ENCODE measurements around the gene BAIAP3.

The BAIAP3 gene, protein sequence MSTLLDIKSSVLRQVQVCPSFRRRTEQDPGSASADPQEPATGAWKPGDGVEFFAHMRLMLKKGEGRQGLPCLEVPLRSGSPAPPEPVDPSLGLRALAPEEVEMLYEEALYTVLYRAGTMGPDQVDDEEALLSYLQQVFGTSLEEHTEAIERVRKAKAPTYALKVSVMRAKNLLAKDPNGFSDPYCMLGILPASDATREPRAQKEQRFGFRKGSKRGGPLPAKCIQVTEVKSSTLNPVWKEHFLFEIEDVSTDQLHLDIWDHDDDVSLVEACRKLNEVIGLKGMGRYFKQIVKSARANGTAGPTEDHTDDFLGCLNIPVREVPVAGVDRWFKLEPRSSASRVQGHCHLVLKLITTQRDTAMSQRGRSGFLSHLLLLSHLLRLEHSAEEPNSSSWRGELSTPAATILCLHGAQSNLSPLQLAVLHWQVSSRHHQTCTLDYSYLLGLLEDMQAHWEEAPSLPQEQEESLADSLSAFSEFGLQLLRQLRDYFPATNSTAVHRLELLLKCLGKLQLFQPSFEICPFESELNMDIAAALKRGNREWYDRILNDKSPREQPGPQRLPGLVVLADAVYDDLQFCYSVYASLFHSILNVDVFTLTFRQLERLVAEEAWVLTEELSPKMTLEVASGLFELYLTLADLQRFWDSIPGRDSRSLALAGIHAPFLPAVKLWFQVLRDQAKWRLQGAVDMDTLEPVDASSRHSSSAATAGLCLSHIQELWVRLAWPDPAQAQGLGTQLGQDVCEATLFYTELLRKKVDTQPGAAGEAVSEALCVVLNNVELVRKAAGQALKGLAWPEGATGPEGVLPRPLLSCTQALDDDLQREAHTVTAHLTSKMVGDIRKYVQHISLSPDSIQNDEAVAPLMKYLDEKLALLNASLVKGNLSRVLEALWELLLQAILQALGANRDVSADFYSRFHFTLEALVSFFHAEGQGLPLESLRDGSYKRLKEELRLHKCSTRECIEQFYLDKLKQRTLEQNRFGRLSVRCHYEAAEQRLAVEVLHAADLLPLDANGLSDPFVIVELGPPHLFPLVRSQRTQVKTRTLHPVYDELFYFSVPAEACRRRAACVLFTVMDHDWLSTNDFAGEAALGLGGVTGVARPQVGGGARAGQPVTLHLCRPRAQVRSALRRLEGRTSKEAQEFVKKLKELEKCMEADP

DNA sequence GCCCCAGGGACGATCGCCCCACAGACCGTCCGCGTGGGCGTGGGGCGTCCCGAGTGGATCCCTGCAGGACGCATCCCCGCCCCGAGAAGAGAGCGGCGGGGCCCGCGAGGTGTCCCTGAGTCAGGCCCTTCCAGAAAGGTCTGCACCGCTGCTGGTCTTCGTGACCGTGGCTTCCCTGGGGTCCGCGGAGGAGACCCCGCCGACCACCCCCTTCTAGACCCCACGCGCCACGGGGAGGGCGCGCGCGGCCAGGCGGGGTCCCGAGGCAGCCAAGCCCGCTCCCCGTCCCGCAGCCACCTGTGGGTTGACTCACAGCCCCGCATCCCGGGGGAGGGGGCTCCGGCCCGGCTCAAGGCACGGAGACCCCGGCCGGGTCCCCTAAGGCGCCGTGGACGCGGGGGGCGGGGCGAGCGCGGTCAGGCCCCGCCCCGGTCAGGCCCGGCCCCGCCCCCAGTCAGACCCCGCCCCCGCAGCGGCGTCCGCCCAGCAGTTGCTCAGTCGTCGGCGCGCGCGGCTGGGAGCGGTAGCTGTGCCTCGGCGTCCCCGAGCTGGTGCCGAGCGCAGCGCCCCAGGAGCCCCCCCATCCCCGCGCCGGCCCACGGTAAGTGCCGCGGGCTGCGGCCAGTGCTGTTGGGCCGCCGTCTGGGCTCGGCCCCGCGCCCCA lies at the start of gene BAIAP3:
Gene BAIAP3 (plus strand): TSS at position 497 of the 664 bp plus-strand sequence. CDS start 4,905 bp downstream, outside the sequence.
- Histone ChIP-seq H3K4me1 (ENCODE audit: insufficient read depth, low read length) (peaks cover 5% of the 10 kb centered on the region; the same call in 1 of the 2 replicates), H3K4me3 (ENCODE audit: low read length) (peak within 1 kb of the TSS; percentile 50; the same call in 1 of the 2 replicates), H3K9me3 (ENCODE audit: insufficient read depth, low read depth, low read length) (peaks cover 6% of the 10 kb centered on the region; the same call in 1 of the 2 replicates), H3K9ac (ENCODE audit: low read depth, low read length) (no peak within 1 kb of the TSS), H3K27ac (ENCODE audit: low read length) (no peak within 1 kb of the TSS), H3K27me3 (ENCODE audit: insufficient read depth, low read length) (peaks cover 64% of the 10 kb centered on the region), H3K36me3 (ENCODE audit: insufficient read depth, low read depth, low read length) (no peaks in the 10 kb centered on the region)

DNA sequence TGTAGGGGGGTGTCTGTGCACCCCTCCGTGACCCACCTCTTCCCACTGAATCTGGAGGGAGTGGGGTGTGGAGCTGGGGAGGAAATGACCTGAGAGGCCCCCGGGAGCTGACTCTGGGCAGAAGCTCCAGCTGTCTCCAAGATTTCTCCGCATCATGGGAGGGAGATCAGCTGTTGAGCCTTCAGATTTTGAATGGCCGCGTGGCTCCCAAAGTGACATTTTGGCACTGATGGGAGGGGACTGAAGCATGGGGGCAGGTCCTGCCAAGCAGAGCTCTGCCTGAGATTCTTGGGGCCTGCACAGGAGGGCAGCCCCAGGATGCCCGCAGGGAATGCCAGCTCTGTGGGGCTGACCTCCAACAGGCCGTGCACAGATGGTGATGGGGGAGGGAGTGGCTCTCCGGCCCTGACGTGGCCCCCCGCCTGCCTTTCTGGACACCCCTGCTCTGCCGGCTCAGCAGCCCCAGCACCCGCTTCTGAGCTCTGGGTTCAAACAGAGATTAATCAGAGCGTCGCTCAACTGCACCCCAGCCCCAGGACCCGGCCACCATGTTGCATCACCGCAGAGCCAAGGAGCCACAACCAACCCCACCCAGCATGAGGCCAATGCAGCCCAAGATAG lies 49.3 kb upstream of the BAIAP3 start:
- no peak overlapping the region for H3K4me3 ChIP-seq (ENCODE audit: low read length)
- no peak overlapping the region for H3K9ac ChIP-seq (ENCODE audit: low read depth, low read length)
- peaks cover 29% of the 10 kb centered on the region for H3K27me3 ChIP-seq (ENCODE audit: insufficient read depth, low read length)
- H3K27ac ChIP-seq (ENCODE audit: low read length) = no peak overlapping the region
- no peaks in the 10 kb centered on the region for H3K4me1 ChIP-seq (ENCODE audit: insufficient read depth, low read length)
- H3K9me3 ChIP-seq (ENCODE audit: insufficient read depth, low read depth, low read length) = no peaks in the 10 kb centered on the region
- H3K36me3 ChIP-seq (ENCODE audit: insufficient read depth, low read depth, low read length) = no peaks in the 10 kb centered on the region

- Histone ChIP-seq H3K4me3 (ENCODE audit: low read length) (no peak overlapping the region), H3K36me3 (ENCODE audit: insufficient read depth, low read depth, low read length) (no peaks in the 10 kb centered on the region), H3K4me1 (ENCODE audit: insufficient read depth, low read length) (peaks cover 6% of the 10 kb centered on the region; the same call in 1 of the 2 replicates), H3K27me3 (ENCODE audit: insufficient read depth, low read length) (peaks cover 47% of the 10 kb centered on the region), H3K27ac (ENCODE audit: low read length) (no peak overlapping the region), H3K9me3 (ENCODE audit: insufficient read depth, low read depth, low read length) (no peaks in the 10 kb centered on the region), H3K9ac (ENCODE audit: low read depth, low read length) (no peak overlapping the region)
Observed at GRCh38 chr16:1285669-1286512, 47.6 kb upstream of the BAIAP3 start.

- peaks cover 6% of the 10 kb centered on the region; the same call in 1 of the 2 replicates for H3K4me1 ChIP-seq (ENCODE audit: insufficient read depth, low read length)
- H3K9ac ChIP-seq (ENCODE audit: low read depth, low read length) = no peak overlapping the region
- H3K4me3 ChIP-seq (ENCODE audit: low read length) = no peak overlapping the region
- no peaks in the 10 kb centered on the region for H3K36me3 ChIP-seq (ENCODE audit: insufficient read depth, low read depth, low read length)
- H3K9me3 ChIP-seq (ENCODE audit: insufficient read depth, low read depth, low read length) = no peaks in the 10 kb centered on the region
- H3K27ac ChIP-seq (ENCODE audit: low read length) = no peak overlapping the region
- peaks cover 54% of the 10 kb centered on the region for H3K27me3 ChIP-seq (ENCODE audit: insufficient read depth, low read length)
Observed at GRCh38 chr16:1286513-1287094, 46.8 kb upstream of the BAIAP3 start.

DNA sequence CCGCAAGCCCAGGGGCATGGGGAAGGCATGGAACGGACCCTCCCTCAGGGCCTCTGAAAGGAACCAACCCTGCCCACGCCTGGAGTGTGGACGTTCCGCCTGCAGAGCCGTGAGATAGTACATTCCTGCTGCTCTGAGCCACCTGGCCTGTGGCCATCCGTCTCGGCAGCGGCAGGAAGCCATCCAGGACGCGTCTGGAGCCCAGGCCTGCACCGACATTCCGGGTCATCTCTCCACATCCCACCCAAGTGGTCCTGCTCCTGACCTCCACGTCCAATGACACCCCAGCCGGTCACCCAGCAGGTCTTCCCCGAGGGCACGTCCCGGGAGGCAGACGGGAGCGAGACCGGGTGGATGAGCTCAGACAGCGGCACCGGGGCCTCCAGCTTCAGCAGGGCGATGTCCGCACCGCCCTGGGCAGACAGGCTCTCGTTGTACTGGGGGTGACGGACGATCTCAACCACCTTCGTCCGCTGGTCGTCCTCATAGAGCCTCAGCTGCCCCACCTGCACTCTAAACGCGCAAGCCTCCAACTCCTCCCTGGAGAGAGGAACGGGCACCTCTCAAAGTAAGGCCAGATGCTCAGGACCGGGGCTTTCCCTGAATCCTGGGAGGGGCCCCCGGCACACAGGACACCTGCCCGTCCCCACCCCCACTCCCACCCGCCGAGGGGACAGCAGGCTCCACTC lies 45.3 kb upstream of the BAIAP3 start:
- Histone ChIP-seq H3K9me3 (ENCODE audit: insufficient read depth, low read depth, low read length) (no peaks in the 10 kb centered on the region), H3K27me3 (ENCODE audit: insufficient read depth, low read length) (peaks cover 59% of the 10 kb centered on the region), H3K27ac (ENCODE audit: low read length) (no peak overlapping the region), H3K4me3 (ENCODE audit: low read length) (no peak overlapping the region), H3K9ac (ENCODE audit: low read depth, low read length) (no peak overlapping the region), H3K36me3 (ENCODE audit: insufficient read depth, low read depth, low read length) (no peaks in the 10 kb centered on the region), H3K4me1 (ENCODE audit: insufficient read depth, low read length) (peaks cover 6% of the 10 kb centered on the region; the same call in 1 of the 2 replicates)

DNA sequence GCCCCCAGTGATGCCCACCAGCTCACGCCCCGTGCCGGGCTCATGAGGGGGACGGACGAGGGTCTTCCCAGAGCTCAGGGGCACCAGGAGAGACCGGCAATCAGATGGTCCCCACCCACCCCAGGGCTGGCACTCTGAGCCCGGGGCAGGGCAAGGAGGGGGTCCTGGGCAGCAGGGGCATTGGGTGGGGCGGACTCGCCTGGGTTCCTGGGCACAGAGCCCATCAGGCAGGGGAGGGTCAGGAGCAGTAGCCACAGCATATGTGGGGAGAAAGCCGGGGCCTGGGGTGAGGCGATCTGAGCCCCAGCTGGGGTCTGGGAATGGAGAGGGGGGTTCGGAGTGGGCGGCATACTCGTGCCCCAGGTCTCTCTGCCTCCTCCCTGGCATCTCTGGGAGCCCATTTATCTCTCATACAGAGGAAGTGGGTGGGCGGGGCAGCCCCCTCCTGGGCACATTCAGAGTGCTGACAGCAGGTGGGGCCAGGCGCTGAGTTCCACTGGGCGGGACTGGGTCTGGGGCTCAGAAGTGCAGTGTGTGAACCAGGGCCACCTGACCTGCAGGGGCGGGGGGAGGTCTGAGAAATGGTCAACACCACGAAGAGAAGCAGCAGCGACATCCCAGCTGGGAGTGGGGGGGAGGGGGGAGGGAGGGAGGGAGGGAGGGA lies 44.5 kb upstream of the BAIAP3 start:
- Histone ChIP-seq H3K4me1 (ENCODE audit: insufficient read depth, low read length) (peaks cover 6% of the 10 kb centered on the region; the same call in 1 of the 2 replicates), H3K27me3 (ENCODE audit: insufficient read depth, low read length) (peaks cover 54% of the 10 kb centered on the region), H3K9me3 (ENCODE audit: insufficient read depth, low read depth, low read length) (no peaks in the 10 kb centered on the region), H3K27ac (ENCODE audit: low read length) (no peak overlapping the region), H3K9ac (ENCODE audit: low read depth, low read length) (no peak overlapping the region), H3K36me3 (ENCODE audit: insufficient read depth, low read depth, low read length) (no peaks in the 10 kb centered on the region), H3K4me3 (ENCODE audit: low read length) (no peak overlapping the region; the same call in 1 of the 2 replicates)

DNA sequence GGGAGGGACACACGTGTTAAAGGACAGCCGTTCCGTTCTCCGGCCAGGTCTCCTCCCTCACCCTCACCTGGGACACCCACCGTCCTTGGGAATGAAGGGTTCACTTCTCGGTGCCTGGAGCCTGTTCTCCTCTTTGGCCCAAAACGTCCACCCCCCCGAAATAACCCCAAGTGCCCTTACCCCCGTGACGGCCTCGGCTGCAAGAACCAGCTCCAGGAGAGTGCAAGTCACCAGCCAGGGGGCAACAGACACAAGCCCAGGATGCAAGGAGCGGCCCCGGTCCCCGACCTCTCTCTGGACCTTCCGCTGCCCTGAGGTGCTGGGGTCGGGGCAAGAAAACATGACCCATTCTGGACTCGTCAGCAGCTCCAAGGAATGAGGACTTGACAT lies 44.0 kb upstream of the BAIAP3 start:
- Histone ChIP-seq H3K27me3 (ENCODE audit: insufficient read depth, low read length) (peaks cover 54% of the 10 kb centered on the region), H3K9ac (ENCODE audit: low read depth, low read length) (no peak overlapping the region), H3K27ac (ENCODE audit: low read length) (no peak overlapping the region), H3K4me3 (ENCODE audit: low read length) (peak overlapping the region; percentile 61; the same call in 1 of the 2 replicates), H3K9me3 (ENCODE audit: insufficient read depth, low read depth, low read length) (no peaks in the 10 kb centered on the region), H3K4me1 (ENCODE audit: insufficient read depth, low read length) (peaks cover 6% of the 10 kb centered on the region; the same call in 1 of the 2 replicates), H3K36me3 (ENCODE audit: insufficient read depth, low read depth, low read length) (no peaks in the 10 kb centered on the region)

DNA sequence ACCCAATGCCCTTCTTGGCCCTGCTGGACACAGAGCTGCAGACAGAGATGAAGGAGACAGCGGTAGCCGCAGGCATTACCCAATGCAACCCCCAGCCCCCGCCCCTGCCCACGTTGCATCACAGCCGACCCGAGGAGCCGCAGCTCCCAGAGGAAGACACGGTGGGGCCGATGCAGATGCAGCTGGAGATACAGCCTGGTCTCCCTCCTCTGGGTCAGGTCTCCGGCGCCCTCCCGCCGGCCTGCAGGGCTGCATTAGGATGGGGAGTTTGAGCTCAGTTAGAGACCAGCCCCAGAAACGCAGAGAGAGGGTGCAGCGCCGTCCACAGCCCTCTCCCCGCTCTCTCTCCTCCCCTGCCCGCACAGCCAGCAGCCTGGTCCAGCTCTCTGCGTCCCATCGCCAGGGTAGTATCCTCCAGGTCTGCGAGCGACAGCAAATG lies 43.4 kb upstream of the BAIAP3 start:
- Histone ChIP-seq H3K36me3 (ENCODE audit: insufficient read depth, low read depth, low read length) (no peaks in the 10 kb centered on the region), H3K4me1 (ENCODE audit: insufficient read depth, low read length) (peaks cover 6% of the 10 kb centered on the region; the same call in 1 of the 2 replicates), H3K27ac (ENCODE audit: low read length) (no peak overlapping the region), H3K4me3 (ENCODE audit: low read length) (peak overlapping the region; percentile 61; the same call in 1 of the 2 replicates), H3K9me3 (ENCODE audit: insufficient read depth, low read depth, low read length) (no peaks in the 10 kb centered on the region), H3K27me3 (ENCODE audit: insufficient read depth, low read length) (peaks cover 54% of the 10 kb centered on the region), H3K9ac (ENCODE audit: low read depth, low read length) (no peak overlapping the region)

DNA sequence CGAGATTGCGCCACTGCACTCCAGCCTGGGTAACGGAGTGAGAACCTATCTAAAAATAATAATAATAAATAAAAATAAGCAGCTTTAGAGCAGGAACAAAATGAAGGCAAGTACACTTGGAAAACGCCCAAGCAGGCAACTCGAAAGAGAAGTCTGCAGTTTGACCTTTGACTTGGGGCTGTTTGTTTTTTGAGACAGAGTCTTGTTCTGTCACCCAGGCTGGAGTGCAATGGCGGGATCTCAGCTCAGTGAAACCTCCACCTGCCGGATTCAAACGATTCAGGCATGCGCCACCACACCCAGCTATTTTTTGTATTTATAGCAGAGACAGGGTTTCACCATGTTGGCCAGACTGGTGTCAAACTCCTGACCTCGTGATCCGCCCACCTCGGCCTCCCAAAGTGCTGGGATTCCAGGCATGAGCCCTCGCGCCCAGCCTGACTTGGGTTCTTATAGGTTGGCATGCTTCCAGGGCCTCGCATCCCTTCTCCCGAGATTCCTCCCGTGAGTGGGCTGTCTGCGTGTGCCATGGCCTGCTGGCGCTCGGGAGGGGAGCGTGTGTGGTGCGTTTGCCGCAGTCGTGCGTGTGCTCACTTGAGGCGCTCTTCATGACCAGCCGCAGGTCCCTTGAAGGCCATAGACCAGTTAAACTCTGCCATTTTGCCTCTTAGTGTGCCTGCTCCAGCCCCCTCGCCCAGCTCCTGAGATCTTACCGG lies 42.4 kb upstream of the BAIAP3 start:
- H3K36me3 ChIP-seq (ENCODE audit: insufficient read depth, low read depth, low read length) = no peaks in the 10 kb centered on the region
- H3K9me3 ChIP-seq (ENCODE audit: insufficient read depth, low read depth, low read length) = no peaks in the 10 kb centered on the region
- no peak overlapping the region for H3K27ac ChIP-seq (ENCODE audit: low read length)
- no peak overlapping the region for H3K9ac ChIP-seq (ENCODE audit: low read depth, low read length)
- peaks cover 8% of the 10 kb centered on the region; the same call in 1 of the 2 replicates for H3K4me1 ChIP-seq (ENCODE audit: insufficient read depth, low read length)
- no peak overlapping the region for H3K4me3 ChIP-seq (ENCODE audit: low read length)
- peaks cover 54% of the 10 kb centered on the region for H3K27me3 ChIP-seq (ENCODE audit: insufficient read depth, low read length)

All from iPS-20b (cell line).